GM19455 (cell line): ENCODE results near the gene ANO1.

Experiments used
- ATAC-seq: cut with Tn5 transposase; IDR thresholded peaks from one replicate; pipeline ENCODE4 v1.9.1; 2021; ENCODE audit not compliant: unreplicated experiment

Gene ANO1

GRCh38 chr11:70092959-70093715, 15.0 kb downstream of the ANO1 start:
- ATAC-seq: no peak

GRCh38 chr11:70095541-70096252, 17.6 kb downstream of the ANO1 start:
- no peak for ATAC-seq

- ATAC-seq: no peak
Observed at GRCh38 chr11:70097783-70098563, 19.9 kb downstream of the ANO1 start.

- ATAC-seq: no peak
Observed at GRCh38 chr11:70098936-70099335, 20.8 kb downstream of the ANO1 start.

- ATAC-seq: no peak
Observed at GRCh38 chr11:70099578-70100279, 21.6 kb downstream of the ANO1 start.

- no peak for ATAC-seq
Observed at GRCh38 chr11:70100280-70100603, 22.1 kb downstream of the ANO1 start.

GRCh38 chr11:70100791-70101190, 22.7 kb downstream of the ANO1 start:
- no peak for ATAC-seq

GRCh38 chr11:70103256-70103975, 25.3 kb downstream of the ANO1 start:
- ATAC-seq: no peak

- no peak for ATAC-seq
Observed at GRCh38 chr11:70104419-70104818, 26.3 kb downstream of the ANO1 start.

- ATAC-seq: no peak
Observed at GRCh38 chr11:70104961-70105360, 26.8 kb downstream of the ANO1 start.

- ATAC-seq: no peak
Observed at GRCh38 chr11:70105369-70105754, 27.2 kb downstream of the ANO1 start.

GRCh38 chr11:70105755-70106571, 27.8 kb downstream of the ANO1 start:
- no peak for ATAC-seq

GRCh38 chr11:70106757-70107156, 28.6 kb downstream of the ANO1 start:
- no peak for ATAC-seq

GRCh38 chr11:70107191-70107590, 29.1 kb downstream of the ANO1 start:
- ATAC-seq: no peak

- ATAC-seq: no peak
Observed at GRCh38 chr11:70107756-70108155, 29.6 kb downstream of the ANO1 start.

GRCh38 chr11:70108250-70108649, 30.1 kb downstream of the ANO1 start:
- no peak for ATAC-seq

- no peak for ATAC-seq
Observed at GRCh38 chr11:70109006-70109405, 30.9 kb downstream of the ANO1 start.

- no peak for ATAC-seq
Observed at GRCh38 chr11:70109903-70110302, 31.8 kb downstream of the ANO1 start.

- ATAC-seq: no peak
Observed at GRCh38 chr11:70110538-70111055, 32.5 kb downstream of the ANO1 start.
